DMS53 (cell line): Measurements from ENCODE around the gene CBX8.
"Not testable (repeated sequence)": the region's sequence is repeated elsewhere in the genome, so short reads cannot be mapped to it uniquely, and the experiment has no call there.

Experiments used
- DNase-seq: peaks from one replicate; lab custom pipeline; 2025; lab: John Stamatoyannopoulos, UW

The CBX8 gene

DNA sequence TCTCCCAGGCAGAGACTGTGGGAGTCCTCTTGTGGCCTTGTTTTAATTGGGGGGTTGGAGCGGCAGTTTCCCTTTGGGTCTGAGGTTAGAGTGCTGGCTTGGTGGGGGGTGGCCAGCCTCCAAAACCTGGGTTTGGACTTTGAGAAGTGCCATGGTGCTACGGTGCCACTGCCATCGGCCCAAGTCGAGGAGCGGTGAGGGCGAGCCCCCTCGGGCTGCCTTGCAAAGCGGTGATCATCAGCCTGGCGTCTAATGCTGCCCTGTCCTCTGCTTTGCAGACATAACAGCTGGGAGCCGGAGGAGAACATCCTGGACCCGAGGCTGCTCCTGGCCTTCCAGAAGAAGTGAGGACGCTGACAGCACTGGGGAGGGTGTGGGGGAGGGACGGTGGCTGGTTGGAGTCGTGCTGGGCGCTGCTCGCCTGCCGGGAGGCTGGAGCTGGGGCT is 17.8 kb downstream of the CBX8 start:
- no peak for DNase-seq

- peak; percentile 47 for DNase-seq
Measured at GRCh38 chr17:79778504-79779083, 18.3 kb downstream of the CBX8 start.

DNA sequence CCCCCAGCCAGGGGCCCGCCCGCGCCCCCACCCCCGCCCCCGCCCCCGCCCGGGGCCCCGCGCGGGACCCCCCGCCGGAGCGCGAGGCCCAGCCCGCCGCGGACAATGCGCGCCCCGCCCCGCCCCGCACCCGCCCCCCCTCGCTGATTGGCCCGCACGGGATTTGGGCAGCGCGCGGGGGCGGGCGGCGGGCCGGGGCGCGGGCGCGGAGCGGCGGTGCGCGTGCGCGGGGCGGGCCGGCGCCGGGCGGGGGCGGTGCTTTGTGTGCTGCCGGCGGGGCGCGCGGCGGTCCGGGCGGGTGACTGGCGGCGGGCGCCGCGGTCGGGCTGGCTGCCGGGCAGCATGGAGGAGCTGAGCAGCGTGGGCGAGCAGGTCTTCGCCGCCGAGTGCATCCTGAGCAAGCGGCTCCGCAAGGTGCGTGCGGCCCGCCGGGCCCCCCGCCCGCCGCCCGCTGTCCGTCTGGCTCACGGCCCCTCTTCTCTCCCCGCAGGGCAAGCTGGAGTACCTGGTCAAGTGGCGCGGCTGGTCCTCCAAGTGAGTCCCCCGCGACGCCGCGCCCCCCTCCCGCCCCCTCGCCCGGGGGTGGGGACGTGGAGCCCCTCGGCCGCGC is 18.9 kb downstream of the CBX8 start, which contains the start of gene CBX2:
TSS of gene CBX2 (plus strand) at position 255 of the 610 bp plus-strand sequence. CDS start at position 343, 88 bp downstream.
- DNase-seq: peak; percentile 87

- peak; percentile 67 for DNase-seq
Measured at GRCh38 chr17:79777120-79777893, 19.6 kb downstream of the CBX8 start.

GRCh38 chr17:79776376-79777119 is 20.3 kb downstream of the CBX8 start:
- no peak for DNase-seq

DNA sequence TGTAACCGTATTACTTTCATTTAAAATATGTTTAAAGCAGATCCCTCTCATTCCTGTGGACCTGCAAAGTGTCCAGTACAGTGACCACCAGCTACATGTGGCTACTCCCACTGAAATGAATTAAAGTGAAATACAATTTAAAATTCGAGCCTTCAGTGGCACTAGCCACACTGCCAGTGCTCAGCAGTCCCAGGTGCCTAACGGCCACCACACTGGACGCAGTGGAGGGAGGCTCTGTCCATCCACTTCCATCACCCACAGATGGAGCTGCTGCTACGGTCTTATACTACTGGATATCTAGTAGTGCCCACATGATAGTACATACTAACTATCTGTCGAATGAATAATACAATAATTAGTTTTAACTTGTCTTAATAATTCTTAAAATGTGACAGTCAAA is 21.2 kb downstream of the CBX8 start:
- no peak for DNase-seq

GRCh38 chr17:79774561-79774975 is 22.3 kb downstream of the CBX8 start:
- DNase-seq: no peak

DNA sequence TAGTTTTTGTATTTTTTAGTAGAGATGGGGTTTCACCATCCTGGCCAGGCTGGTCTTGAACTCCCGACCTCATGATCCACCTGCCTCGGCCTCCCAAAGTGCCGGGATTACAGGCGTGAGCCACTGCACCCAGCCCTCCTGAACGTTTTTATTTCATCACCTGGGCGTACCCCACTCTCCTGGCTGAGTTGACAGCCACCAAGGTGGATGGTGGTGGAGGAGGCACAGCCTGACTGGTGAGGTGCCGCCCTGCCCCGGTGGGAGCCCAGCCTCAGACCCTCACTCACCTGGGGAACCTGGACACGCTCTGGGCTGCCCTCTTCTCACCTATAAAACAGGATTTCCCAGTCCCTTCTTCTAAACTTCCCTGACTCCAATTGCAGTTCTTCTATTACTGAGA is 24.2 kb downstream of the CBX8 start:
- not testable (repeated sequence) for DNase-seq

- no peak for DNase-seq
Measured at GRCh38 chr17:79771276-79771675, 25.6 kb downstream of the CBX8 start.

GRCh38 chr17:79769570-79770506 is 27.0 kb downstream of the CBX8 start:
- no peak for DNase-seq

DNA sequence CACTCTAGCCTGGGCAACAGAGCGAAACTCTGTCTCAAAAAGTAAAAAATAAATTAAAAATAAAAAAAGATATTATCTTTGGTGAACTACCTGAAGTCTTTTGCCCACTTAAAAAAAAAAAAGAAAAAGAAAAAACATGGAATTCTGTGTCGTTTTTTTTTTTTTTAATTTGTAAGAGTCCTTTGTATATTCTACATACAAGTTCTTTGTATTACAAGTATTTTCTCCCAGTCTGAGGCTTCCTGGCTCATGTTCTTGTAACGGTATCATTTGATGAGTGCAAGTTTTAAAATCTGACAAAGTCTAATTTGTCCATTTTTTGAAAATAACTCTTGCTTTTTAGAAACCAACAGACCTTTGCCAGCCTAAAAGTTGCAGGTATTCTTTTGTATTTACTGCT is 31.2 kb downstream of the CBX8 start:
- DNase-seq: no peak

- DNase-seq: no peak
Measured at GRCh38 chr17:79761894-79762589, 34.8 kb downstream of the CBX8 start.

DNA sequence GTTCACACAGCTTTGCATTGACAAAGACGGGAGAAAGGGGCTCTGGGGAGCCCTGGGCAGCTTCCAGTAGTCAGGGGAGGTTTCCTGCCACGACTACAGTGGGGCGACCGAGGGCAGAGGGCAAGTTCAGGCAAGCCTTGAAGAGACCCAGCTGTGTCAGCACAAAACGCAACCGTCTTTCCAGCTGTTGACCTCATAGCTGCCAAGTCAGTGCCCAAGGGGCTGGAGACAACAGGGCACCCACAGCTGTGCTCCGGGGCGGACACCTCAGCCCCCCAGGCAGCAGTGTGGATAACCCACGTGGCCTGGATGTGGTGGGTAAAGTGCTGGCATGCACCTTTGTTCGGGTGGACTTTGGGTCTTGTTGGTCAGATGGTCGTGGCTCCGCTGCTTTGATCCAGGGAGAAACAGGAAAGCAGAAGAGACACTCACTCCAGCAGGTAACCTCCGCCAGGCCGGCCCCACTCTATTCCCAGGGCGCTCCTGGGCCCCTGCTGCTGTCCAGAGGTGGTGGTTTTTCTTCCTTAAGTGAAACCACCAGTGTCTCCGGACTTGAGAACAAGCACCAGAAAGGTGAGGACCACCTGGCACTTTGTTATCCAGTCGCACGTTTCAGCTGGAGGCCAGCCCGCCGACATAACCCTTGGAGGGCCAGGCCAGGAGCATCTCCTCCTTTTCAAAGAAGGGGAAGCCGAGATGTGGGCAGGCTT is 36.5 kb downstream of the CBX8 start:
- no peak for DNase-seq

GRCh38 chr17:79758271-79758670 is 38.6 kb downstream of the CBX8 start:
- DNase-seq: no peak

- DNase-seq: no peak
Measured at GRCh38 chr17:79757140-79757745, 39.6 kb downstream of the CBX8 start.

GRCh38 chr17:79755591-79755990 is 41.3 kb downstream of the CBX8 start:
- no peak for DNase-seq

- DNase-seq: not testable (repeated sequence)
Measured at GRCh38 chr17:79754903-79755302, 42.0 kb downstream of the CBX8 start.

DNA sequence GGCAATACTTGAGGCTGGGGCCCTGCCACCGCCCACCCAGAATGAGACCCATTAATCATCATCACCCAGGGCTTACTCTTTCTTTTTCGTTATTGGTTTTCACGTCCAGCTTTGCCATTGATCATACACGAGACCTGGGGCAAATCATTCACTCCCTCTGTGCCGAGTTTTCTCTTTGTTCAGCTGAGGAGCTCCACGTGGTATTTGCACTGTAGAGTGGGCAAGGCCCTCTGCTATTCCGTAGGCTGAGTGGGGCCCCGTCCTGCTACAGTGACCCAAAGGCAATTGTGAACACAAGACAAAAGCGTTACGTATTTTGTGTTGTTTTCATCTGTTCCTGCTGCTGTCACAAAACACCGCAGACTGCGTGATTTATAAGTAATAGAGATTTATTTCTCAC is 42.5 kb downstream of the CBX8 start:
- DNase-seq: no peak

GRCh38 chr17:79752175-79752574 is 44.7 kb downstream of the CBX8 start:
- DNase-seq: no peak
